HepG2 (cell line): ENCODE measurements around the gene DCAKD.

Source experiments
- CTCF ChIP-seq: sonication (generic); formaldehyde crosslinking; IDR thresholded peaks from 2 replicates; pipeline ENCODE4 v1.5.0; 2020; ENCODE audit warnings: mild to moderate bottlenecking, missing genetic modification reagents, moderate library complexity
- MAX ChIP-seq: IDR thresholded peaks from 2 replicates; pipeline ENCODE4 v1.6.1; 2012; ENCODE audit warnings: inconsistent platforms
- PHF8 ChIP-seq: sonication (generic); formaldehyde crosslinking; IDR thresholded peaks from 2 replicates; pipeline ENCODE4 v1.5.0; 2020; ENCODE audit warnings: missing genetic modification reagents
- PTBP1 ChIP-seq: fragments of 200-400 bp; formaldehyde crosslinking; IDR thresholded peaks from 2 replicates; pipeline ENCODE4 v1.6.1; 2018; ENCODE audit warnings: low read length, low read depth; ENCODE audit not compliant: poor library complexity, severe bottlenecking
- SIN3A ChIP-seq: IDR thresholded peaks from 2 replicates; pipeline ENCODE4 v1.6.1; 2011; ENCODE audit warnings: low read depth, mild to moderate bottlenecking, control low read depth, low read length, borderline replicate concordance
- ZNF329 ChIP-seq: sonication (generic); formaldehyde crosslinking; IDR thresholded peaks from 2 replicates; pipeline ENCODE4 v1.9.0; 2021; ENCODE audit warnings: low read depth, mild to moderate bottlenecking, missing genetic modification reagents

GRCh38 chr17:45036691-45037090 lies 14.7 kb downstream of the DCAKD start:
- TF ChIP-seq SIN3A (no peak), PHF8 (CRISPR knock-in tag) (no peak), MAX (no peak), ZNF329 (CRISPR knock-in tag) (no peak), PTBP1 (no peak), CTCF (CRISPR knock-in tag) (no peak)
